Trophoblast cell (in vitro differentiated cells and primary cell): ENCODE results near the gene COL4A1.

Experiments used
- DNase-seq, 2 donors: peaks; one replicate each; pipeline ENCODE4 v3.0.0-alpha.2; 2016
- H2AFZ ChIP-seq: 2 replicates; pipeline ENCODE4 v1.6.1; 2013; ENCODE audit warnings: low read length, moderate library complexity, mild to moderate bottlenecking; ENCODE audit not compliant: insufficient read depth, poor library complexity
- H2AK5ac ChIP-seq: 2 replicates; pipeline ENCODE4 v1.6.1; 2013; ENCODE audit warnings: mild to moderate bottlenecking, low read length
- H2BK120ac ChIP-seq: 2 replicates; pipeline ENCODE4 v1.6.1; 2013; ENCODE audit warnings: low read length, mild to moderate bottlenecking, moderate library complexity; ENCODE audit not compliant: insufficient read depth, poor library complexity
- H2BK12ac ChIP-seq: 2 replicates; pipeline ENCODE4 v1.6.1; 2013; ENCODE audit warnings: mild to moderate bottlenecking, low read length, moderate library complexity
- H2BK5ac ChIP-seq: 2 replicates; pipeline ENCODE4 v1.6.1; 2013; ENCODE audit warnings: low read length, low read depth, moderate library complexity, mild to moderate bottlenecking; ENCODE audit not compliant: poor library complexity
- H3K14ac ChIP-seq: 2 replicates; pipeline ENCODE4 v1.6.1; 2013; ENCODE audit warnings: mild to moderate bottlenecking, low read length
- H3K18ac ChIP-seq: 2 replicates; pipeline ENCODE4 v1.6.1; 2013; ENCODE audit warnings: mild to moderate bottlenecking, low read length
- H3K23ac ChIP-seq: 2 replicates; pipeline ENCODE4 v1.6.1; 2013; ENCODE audit warnings: low read length
- H3K27ac ChIP-seq: 2 replicates; pipeline ENCODE4 v1.5.1; 2013; ENCODE audit warnings: low read depth, mild to moderate bottlenecking, inconsistent platforms, low read length, moderate library complexity
- H3K27me3 ChIP-seq: 2 replicates; pipeline ENCODE4 v1.6.1; 2013; ENCODE audit warnings: inconsistent platforms, mild to moderate bottlenecking, low read length, moderate library complexity; ENCODE audit not compliant: insufficient read depth
- H3K36me3 ChIP-seq, 2 experiments: 1 replicate in 1 of 2; 2 replicates in 1 of 2; pipeline ENCODE4 v1.6.1; 2013; ENCODE audit warnings: low read length in 2 of 2, mild to moderate bottlenecking in 2 of 2, moderate library complexity in 1 of 2; ENCODE audit not compliant: insufficient read depth in 2 of 2, control insufficient read depth in 1 of 2
- H3K4ac ChIP-seq: 2 replicates; pipeline ENCODE4 v1.6.1; 2013; ENCODE audit warnings: low read depth, mild to moderate bottlenecking, low read length, moderate library complexity
- H3K4me1 ChIP-seq, 2 experiments: 1 replicate in 1 of 2; 2 replicates in 1 of 2; pipeline ENCODE4 v1.6.1; 2013; ENCODE audit warnings: low read length in 2 of 2, mild to moderate bottlenecking in 2 of 2, moderate library complexity in 1 of 2; ENCODE audit not compliant: insufficient read depth in 2 of 2, control insufficient read depth in 1 of 2
- H3K4me2 ChIP-seq: 2 replicates; pipeline ENCODE4 v1.6.1; 2013; ENCODE audit warnings: inconsistent platforms, mild to moderate bottlenecking, low read length, moderate library complexity
- H3K4me3 ChIP-seq: 2 replicates; pipeline ENCODE4 v1.5.1; 2013; ENCODE audit warnings: mild to moderate bottlenecking, low read depth, low read length, inconsistent platforms
- H3K79me1 ChIP-seq: one replicate; pipeline ENCODE4 v1.6.1; 2013; ENCODE audit warnings: low read length
- H3K79me2 ChIP-seq: 2 replicates; pipeline ENCODE4 v1.6.1; 2013; ENCODE audit warnings: low read length, mild to moderate bottlenecking; ENCODE audit not compliant: control insufficient read depth, insufficient read depth, poor library complexity
- H3K9ac ChIP-seq: 2 replicates; pipeline ENCODE4 v1.6.1; 2013; ENCODE audit warnings: mild to moderate bottlenecking, low read length
- H3K9me3 ChIP-seq: 2 replicates; pipeline ENCODE4 v1.6.1; 2013; ENCODE audit warnings: low read depth, mild to moderate bottlenecking, control low read depth, inconsistent platforms, low read length; ENCODE audit not compliant: insufficient read depth
- H4K12ac ChIP-seq: 2 replicates; pipeline ENCODE4 v1.6.1; 2013; ENCODE audit warnings: low read depth, mild to moderate bottlenecking, low read length, moderate library complexity
- H4K8ac ChIP-seq: 2 replicates; pipeline ENCODE4 v1.6.1; 2013; ENCODE audit warnings: low read depth, mild to moderate bottlenecking, low read length, moderate library complexity
- H4K91ac ChIP-seq: one replicate; pipeline ENCODE4 v1.6.1; 2013; ENCODE audit warnings: low read depth, mild to moderate bottlenecking, low read length, moderate library complexity
- WGBS: extraction: QIAGEN DNeasy Blood & Tissue Kit; methylation state at CpG from one replicate; pipeline ENCODE4 v1.1.7; 2013; ENCODE audit warnings: missing lambda C conversion rate; ENCODE audit not compliant: insufficient read length, insufficient coverage; ENCODE audit errors: extremely low coverage; 5-methylcytosine and 5-hydroxymethylcytosine counted together

The COL4A1 gene

DNA sequence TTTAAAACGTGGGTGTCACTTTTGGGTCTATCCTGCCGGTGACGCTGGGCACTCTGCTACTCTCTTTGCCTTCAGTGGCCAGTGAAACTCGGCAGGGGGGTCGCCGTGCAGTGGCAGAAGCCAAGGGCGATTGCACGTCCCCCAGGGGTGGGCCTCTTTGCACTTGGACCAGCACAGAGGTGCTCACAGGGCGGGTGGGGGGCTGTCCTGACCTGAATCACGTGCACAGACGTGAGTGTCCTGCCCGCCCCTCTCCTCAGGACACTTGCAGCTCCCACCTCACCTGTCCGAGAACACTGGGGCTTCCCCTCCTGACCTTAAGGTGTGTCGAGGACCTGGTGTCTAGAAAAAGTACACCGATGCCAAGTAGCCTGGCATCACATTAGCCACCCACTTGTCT, 16.1 kb downstream of the COL4A1 start:
- Histone ChIP-seq H3K23ac (no peak overlapping the region), H3K79me2 (no peaks in the 10 kb centered on the region), H3K79me1 (no peaks in the 10 kb centered on the region), H3K18ac (no peak overlapping the region), H4K91ac (no peak overlapping the region), H3K36me3 (peaks cover 21 to 42% of the 10 kb centered on the region in 2 experiments), H3K14ac (no peak overlapping the region), H3K9me3 (no peaks in the 10 kb centered on the region), H2AFZ (no peak overlapping the region), H4K8ac (no peak overlapping the region), H3K4me3 (no peak overlapping the region), H3K4me2 (no peak overlapping the region), H4K12ac (no peak overlapping the region), H3K9ac (no peak overlapping the region), H2BK5ac (no peak overlapping the region), H2BK120ac (no peak overlapping the region), H2AK5ac (no peak overlapping the region), H3K4ac (no peak overlapping the region), H3K27ac (no peak overlapping the region), H3K4me1 (peaks cover 4 to 9% of the 10 kb centered on the region in 2 experiments), H2BK12ac (no peak overlapping the region), H3K27me3 (no peaks in the 10 kb centered on the region)
- WGBS = no CpG with 5 or more reads among the region's 15 CpGs
- DNase-seq = no peak

DNA sequence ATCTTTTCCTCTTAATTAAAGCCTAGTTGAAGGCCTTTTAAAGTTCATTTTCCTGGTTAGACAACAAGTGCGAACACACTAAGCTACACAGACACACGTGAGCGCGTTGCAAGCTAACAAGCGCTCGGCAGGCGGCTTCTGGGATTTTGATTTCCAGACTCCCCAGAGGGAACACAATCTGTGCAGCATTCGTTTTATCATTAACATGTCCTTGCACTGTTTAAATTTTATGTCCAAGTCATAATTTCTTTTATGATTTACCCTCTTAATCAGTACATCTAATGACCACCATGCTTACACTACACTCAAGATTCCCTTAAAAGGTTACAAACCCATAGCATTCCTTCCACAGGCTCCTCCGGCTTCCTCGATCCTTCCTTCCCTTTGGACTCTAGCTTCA, 16.8 kb downstream of the COL4A1 start:
- Histone ChIP-seq H2BK12ac (no peak overlapping the region), H3K4ac (no peak overlapping the region), H2AFZ (no peak overlapping the region), H3K9me3 (no peaks in the 10 kb centered on the region), H3K79me1 (no peaks in the 10 kb centered on the region), H4K91ac (no peak overlapping the region), H4K8ac (no peak overlapping the region), H3K9ac (no peak overlapping the region), H3K27ac (no peak overlapping the region), H3K36me3 (peaks cover 21 to 43% of the 10 kb centered on the region in 2 experiments), H3K4me3 (no peak overlapping the region), H2BK120ac (no peak overlapping the region), H2BK5ac (no peak overlapping the region), H3K4me2 (no peak overlapping the region), H4K12ac (no peak overlapping the region), H2AK5ac (no peak overlapping the region), H3K27me3 (no peaks in the 10 kb centered on the region), H3K14ac (no peak overlapping the region), H3K18ac (no peak overlapping the region), H3K23ac (no peak overlapping the region), H3K4me1 (peaks cover 4 to 9% of the 10 kb centered on the region in 2 experiments), H3K79me2 (no peaks in the 10 kb centered on the region)
- DNase-seq = no peak
- no CpG with 5 or more reads among the region's 10 CpGs for WGBS

DNA sequence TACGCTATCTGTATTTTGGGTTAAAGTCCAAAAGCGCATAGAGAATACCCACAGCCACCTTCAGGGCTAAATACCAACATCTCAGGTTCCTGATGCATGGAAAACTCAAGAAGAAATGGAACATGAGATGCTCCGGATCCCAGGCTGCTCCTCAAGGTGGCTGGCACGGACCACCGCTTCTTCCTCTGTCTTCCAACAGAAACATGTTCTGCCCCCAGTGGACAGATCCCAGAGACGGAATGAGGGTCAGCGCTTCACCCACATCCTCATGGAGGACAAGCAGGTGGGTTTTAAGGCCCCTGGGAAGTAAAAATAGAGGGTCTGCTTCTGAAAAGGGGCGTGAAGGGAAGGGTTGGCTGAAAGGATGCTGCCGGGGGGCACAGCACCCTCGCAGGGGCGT, 17.3 kb downstream of the COL4A1 start:
- Histone ChIP-seq H4K12ac (no peak overlapping the region), H2BK120ac (no peak overlapping the region), H2BK5ac (no peak overlapping the region), H3K4me1 (peaks cover 4 to 9% of the 10 kb centered on the region in 2 experiments), H3K27me3 (no peaks in the 10 kb centered on the region), H3K14ac (no peak overlapping the region), H3K36me3 (peaks cover 21 to 45% of the 10 kb centered on the region in 2 experiments), H3K4me2 (no peak overlapping the region), H2AFZ (no peak overlapping the region), H3K79me2 (no peaks in the 10 kb centered on the region), H3K4ac (no peak overlapping the region), H4K8ac (no peak overlapping the region), H3K18ac (no peak overlapping the region), H2AK5ac (no peak overlapping the region), H3K23ac (no peak overlapping the region), H3K9ac (no peak overlapping the region), H3K4me3 (no peak overlapping the region), H3K9me3 (no peaks in the 10 kb centered on the region), H4K91ac (no peak overlapping the region), H3K79me1 (no peaks in the 10 kb centered on the region), H3K27ac (no peak overlapping the region), H2BK12ac (no peak overlapping the region)
- no CpG with 5 or more reads among the region's 11 CpGs for WGBS
- no peak for DNase-seq

DNA sequence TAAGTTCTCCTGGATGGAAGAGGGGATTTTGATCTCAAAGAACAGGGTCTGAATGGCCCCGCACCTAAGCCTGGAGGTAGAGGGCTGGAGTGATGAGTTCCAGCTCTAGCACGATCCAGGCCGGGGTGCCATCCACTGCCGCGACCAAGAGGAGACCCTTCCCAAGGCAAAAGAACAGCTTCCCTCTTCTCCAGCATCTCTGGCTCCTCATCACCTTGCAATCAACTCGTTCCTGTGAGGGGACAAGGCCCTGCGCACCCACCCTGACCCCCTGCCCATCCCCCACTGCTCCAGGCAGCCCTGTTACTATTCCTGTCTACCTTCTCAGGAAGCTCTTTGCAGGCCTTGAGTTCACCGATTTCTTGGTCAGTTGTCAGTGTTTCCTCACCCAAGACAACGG, 17.8 kb downstream of the COL4A1 start:
- Histone ChIP-seq H3K36me3 (peaks cover 21 to 45% of the 10 kb centered on the region in 2 experiments), H2AFZ (no peak overlapping the region), H2AK5ac (no peak overlapping the region), H3K9ac (no peak overlapping the region), H3K4me2 (no peak overlapping the region), H3K79me1 (no peaks in the 10 kb centered on the region), H3K18ac (no peak overlapping the region), H2BK120ac (no peak overlapping the region), H4K91ac (no peak overlapping the region), H3K4me3 (no peak overlapping the region), H2BK12ac (no peak overlapping the region), H2BK5ac (no peak overlapping the region), H3K4ac (no peak overlapping the region), H3K14ac (no peak overlapping the region), H3K4me1 (peaks cover 4 to 9% of the 10 kb centered on the region in 2 experiments), H3K27ac (no peak overlapping the region), H4K12ac (no peak overlapping the region), H3K9me3 (no peaks in the 10 kb centered on the region), H3K27me3 (no peaks in the 10 kb centered on the region), H4K8ac (no peak overlapping the region), H3K23ac (no peak overlapping the region), H3K79me2 (no peaks in the 10 kb centered on the region)
- no peak for DNase-seq
- WGBS = no CpG with 5 or more reads among the region's 9 CpGs
